Measurements from ENCODE around the gene GPC6.

GRCh38 chr13:94454906-94455305 is 1228.3 kb downstream of the GPC6 start:
- TF ChIP-seq GABPA (IDR thresholded peaks at IDR 0.05; ENCODE audit: low read depth) (no peak), CTCF (IDR thresholded peaks at IDR 0.05; ENCODE audit: insufficient read depth, low read length) (no peak)

Measured in HL-60 (cell line).